Duodenal mucosa (tissue), 2 donors: ENCODE measurements around the gene MAP1B.

Experiments used
- H3K27ac ChIP-seq: one replicate; pipeline ENCODE4 v1.7.0; 2013; ENCODE audit warnings: low read depth, low read length
- H3K27me3 ChIP-seq, 2 donors: one replicate each; pipeline ENCODE4 v1.7.0; 2013; ENCODE audit warnings: low read length in 2 of 2, control low read depth in 1 of 2; ENCODE audit not compliant: insufficient read depth in 2 of 2, control insufficient read depth in 1 of 2
- H3K36me3 ChIP-seq, 2 donors: one replicate each; pipeline ENCODE4 v1.7.0; 2013; ENCODE audit warnings: low read length in 2 of 2, control low read depth in 1 of 2; ENCODE audit not compliant: insufficient read depth in 2 of 2, control insufficient read depth in 1 of 2
- H3K4me1 ChIP-seq, 2 donors: one replicate each; pipeline ENCODE4 v1.7.0; 2013; ENCODE audit warnings: low read length in 2 of 2, control low read depth in 1 of 2; ENCODE audit not compliant: insufficient read depth in 2 of 2, control insufficient read depth in 1 of 2
- H3K4me3 ChIP-seq, 2 donors: one replicate each; pipeline ENCODE4 v1.7.0; 2013; ENCODE audit warnings: low read length in 2 of 2, low read depth in 1 of 2
- H3K9ac ChIP-seq, 2 donors: one replicate each; pipeline ENCODE4 v1.7.0; 2013; ENCODE audit warnings: low read length in 2 of 2, low read depth in 1 of 2
- H3K9me3 ChIP-seq, 2 donors: one replicate each; pipeline ENCODE4 v1.7.0; 2013; ENCODE audit warnings: low read length in 2 of 2, control low read depth in 1 of 2; ENCODE audit not compliant: control insufficient read depth in 1 of 2

Gene MAP1B

GRCh38 chr5:72184408-72184807 lies 77.1 kb downstream of the MAP1B start:
- H3K27me3 ChIP-seq = peaks cover 4 to 5% of the 10 kb centered on the region in 2 donors
- H3K36me3 ChIP-seq = no peaks in the 10 kb centered on the region
- H3K4me1 ChIP-seq = no peaks in the 10 kb centered on the region
- no peak overlapping the region for H3K4me3 ChIP-seq
- H3K9ac ChIP-seq = no peak overlapping the region
- H3K27ac ChIP-seq = no peak overlapping the region
- H3K9me3 ChIP-seq = no peaks in the 10 kb centered on the region

- Histone ChIP-seq H3K4me1 (no peaks in the 10 kb centered on the region), H3K36me3 (no peaks in the 10 kb centered on the region), H3K27me3 (peaks cover 4 to 5% of the 10 kb centered on the region in 2 donors), H3K27ac (no peak overlapping the region), H3K9ac (no peak overlapping the region), H3K4me3 (no peak overlapping the region), H3K9me3 (no peaks in the 10 kb centered on the region)
Measured at GRCh38 chr5:72185496-72186329, 78.4 kb downstream of the MAP1B start.

GRCh38 chr5:72187388-72188075 lies 80.3 kb downstream of the MAP1B start:
- H3K27ac ChIP-seq = no peak overlapping the region
- no peaks in the 10 kb centered on the region for H3K36me3 ChIP-seq
- H3K4me3 ChIP-seq = no peak overlapping the region
- H3K4me1 ChIP-seq = no peaks in the 10 kb centered on the region
- peaks cover 4 to 12% of the 10 kb centered on the region in 2 donors for H3K27me3 ChIP-seq
- H3K9ac ChIP-seq = no peak overlapping the region
- H3K9me3 ChIP-seq = no peaks in the 10 kb centered on the region

GRCh38 chr5:72188166-72188565 lies 80.9 kb downstream of the MAP1B start:
- H3K4me1 ChIP-seq = no peaks in the 10 kb centered on the region
- no peaks in the 10 kb centered on the region for H3K36me3 ChIP-seq
- H3K4me3 ChIP-seq = no peak overlapping the region
- H3K9ac ChIP-seq = no peak overlapping the region
- H3K27me3 ChIP-seq = peaks cover 0 to 12% of the 10 kb centered on the region in 2 donors
- no peak overlapping the region for H3K27ac ChIP-seq
- H3K9me3 ChIP-seq = no peaks in the 10 kb centered on the region

GRCh38 chr5:72189146-72189545 lies 81.9 kb downstream of the MAP1B start:
- H3K27ac ChIP-seq = no peak overlapping the region
- no peak overlapping the region for H3K4me3 ChIP-seq
- H3K36me3 ChIP-seq = no peaks in the 10 kb centered on the region
- no peaks in the 10 kb centered on the region for H3K4me1 ChIP-seq
- peaks cover 0 to 12% of the 10 kb centered on the region in 2 donors for H3K27me3 ChIP-seq
- no peak overlapping the region for H3K9ac ChIP-seq
- H3K9me3 ChIP-seq = no peaks in the 10 kb centered on the region

GRCh38 chr5:72191404-72191803 lies 84.1 kb downstream of the MAP1B start:
- no peaks in the 10 kb centered on the region for H3K9me3 ChIP-seq
- H3K27ac ChIP-seq = no peak overlapping the region
- H3K4me1 ChIP-seq = no peaks in the 10 kb centered on the region
- peaks cover 0 to 13% of the 10 kb centered on the region in 2 donors for H3K27me3 ChIP-seq
- H3K4me3 ChIP-seq = no peak overlapping the region
- H3K9ac ChIP-seq = no peak overlapping the region
- no peaks in the 10 kb centered on the region for H3K36me3 ChIP-seq

GRCh38 chr5:72194846-72195245 lies 87.6 kb downstream of the MAP1B start:
- H3K9ac ChIP-seq = no peak overlapping the region
- H3K27me3 ChIP-seq = peaks cover 0 to 26% of the 10 kb centered on the region in 2 donors
- H3K36me3 ChIP-seq = no peaks in the 10 kb centered on the region
- H3K4me3 ChIP-seq = no peak overlapping the region
- no peak overlapping the region for H3K27ac ChIP-seq
- no peaks in the 10 kb centered on the region for H3K4me1 ChIP-seq
- H3K9me3 ChIP-seq = no peaks in the 10 kb centered on the region

- Histone ChIP-seq H3K27ac (no peak overlapping the region), H3K27me3 (peaks cover 0 to 26% of the 10 kb centered on the region in 2 donors), H3K9ac (no peak overlapping the region), H3K36me3 (no peaks in the 10 kb centered on the region), H3K4me3 (no peak overlapping the region), H3K9me3 (no peaks in the 10 kb centered on the region), H3K4me1 (no peaks in the 10 kb centered on the region)
Measured at GRCh38 chr5:72195581-72195980, 88.3 kb downstream of the MAP1B start.

GRCh38 chr5:72197393-72197792 lies 90.1 kb downstream of the MAP1B start:
- Histone ChIP-seq H3K27ac (no peak overlapping the region), H3K9ac (no peak overlapping the region), H3K4me3 (no peak overlapping the region), H3K9me3 (no peaks in the 10 kb centered on the region), H3K4me1 (no peaks in the 10 kb centered on the region), H3K27me3 (peaks cover 0 to 19% of the 10 kb centered on the region in 2 donors), H3K36me3 (no peaks in the 10 kb centered on the region)

GRCh38 chr5:72199681-72200080 lies 92.4 kb downstream of the MAP1B start:
- H3K27ac ChIP-seq = no peak overlapping the region
- H3K27me3 ChIP-seq = peaks cover 0 to 19% of the 10 kb centered on the region in 2 donors
- no peaks in the 10 kb centered on the region for H3K4me1 ChIP-seq
- H3K9ac ChIP-seq = no peak overlapping the region
- H3K4me3 ChIP-seq = no peak overlapping the region
- H3K36me3 ChIP-seq = no peaks in the 10 kb centered on the region
- H3K9me3 ChIP-seq = no peaks in the 10 kb centered on the region
